GM13976 (cell line): ENCODE measurements around the gene NXPH4.

Experiments used
- DNase-seq: peaks from one replicate; pipeline ENCODE4 v3.0.0; 2012; ENCODE audit warnings: low spot score
- CTCF ChIP-seq: IDR thresholded peaks from 2 replicates; pipeline ENCODE4 v1.5.1; 2012; ENCODE audit warnings: borderline replicate concordance, mild to moderate bottlenecking; ENCODE audit not compliant: insufficient read depth; ENCODE audit errors: extremely low read depth, missing control alignments, control extremely low read depth
- in situ Hi-C: fragments of 300-500 bp; cut with MboI; formaldehyde crosslinking; loops from one replicate; pipeline ENCODE4 v1.12.0; 2022; ENCODE audit warnings: low sequenced_read_pairs, mixed read lengths, inconsistent platforms; ENCODE audit not compliant: unreplicated experiment

Gene NXPH4

GRCh38 chr12:57216014-57216911 is at the start of gene NXPH4:
NXPH4 (plus strand) TSS chr12:57216794; CDS start chr12:57216970, 176 bp downstream.
- DNase-seq: peak; percentile 78
- no peak for TF ChIP-seq CTCF
- in situ Hi-C loops: no loop called here

GRCh38 chr12:57166971-57167371 is 49.6 kb upstream of the NXPH4 start:
- DNase-seq: no peak
- in situ Hi-C loops: no loop called here
- TF ChIP-seq CTCF: no peak

GRCh38 chr12:57168058-57168457 is 48.5 kb upstream of the NXPH4 start:
- TF ChIP-seq CTCF: no peak
- in situ Hi-C loops: no loop called here
- DNase-seq: no peak

- no peak for TF ChIP-seq CTCF
- in situ Hi-C loops: no loop called here
- DNase-seq: no peak
These were observed 47.4 kb upstream of the NXPH4 start for GRCh38 chr12:57169046-57169795.

GRCh38 chr12:57169969-57170368 is 46.6 kb upstream of the NXPH4 start:
- no peak for TF ChIP-seq CTCF
- in situ Hi-C loops: no loop called here
- DNase-seq: no peak

- in situ Hi-C loops: no loop called here
- no peak for TF ChIP-seq CTCF
- no peak for DNase-seq
These were observed 46.2 kb upstream of the NXPH4 start for GRCh38 chr12:57170408-57170807.
